T-helper 2 cell treated with Interferon-gamma antibody and Interleukin-4, amounts not matched to agents 100 ng/mL and 5 ng/mL, for 36 hours (primary cell): ENCODE data around the gene LINGO4. TPM values are rescaled to one million over a fixed set of nuclear protein-coding genes. Genes with fewer than 3 reads are reported as not detected.

Source experiments
- intact Hi-C: fragments of 100-400 bp; cut with micrococcal nuclease; formaldehyde crosslinking; loops from one replicate; pipeline ENCODE4 v1.15.1; 2023
- total RNA-seq: library from RNA; stranded (reverse); gene quantifications from 2 replicates; pipeline ENCODE4 v1.2.3, GENCODE V29; 2022

LINGO4 gene, protein sequence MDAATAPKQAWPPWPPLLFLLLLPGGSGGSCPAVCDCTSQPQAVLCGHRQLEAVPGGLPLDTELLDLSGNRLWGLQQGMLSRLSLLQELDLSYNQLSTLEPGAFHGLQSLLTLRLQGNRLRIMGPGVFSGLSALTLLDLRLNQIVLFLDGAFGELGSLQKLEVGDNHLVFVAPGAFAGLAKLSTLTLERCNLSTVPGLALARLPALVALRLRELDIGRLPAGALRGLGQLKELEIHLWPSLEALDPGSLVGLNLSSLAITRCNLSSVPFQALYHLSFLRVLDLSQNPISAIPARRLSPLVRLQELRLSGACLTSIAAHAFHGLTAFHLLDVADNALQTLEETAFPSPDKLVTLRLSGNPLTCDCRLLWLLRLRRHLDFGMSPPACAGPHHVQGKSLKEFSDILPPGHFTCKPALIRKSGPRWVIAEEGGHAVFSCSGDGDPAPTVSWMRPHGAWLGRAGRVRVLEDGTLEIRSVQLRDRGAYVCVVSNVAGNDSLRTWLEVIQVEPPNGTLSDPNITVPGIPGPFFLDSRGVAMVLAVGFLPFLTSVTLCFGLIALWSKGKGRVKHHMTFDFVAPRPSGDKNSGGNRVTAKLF
- not detected in 2 replicates for total RNA-seq

- intact Hi-C loops = no loop called here
Measured at GRCh38 chr1:151805066-151805820, at the start of gene LINGO4. TSS of gene LINGO4 (minus strand) at chr1:151805419. CDS start at chr1:151802704, 2,715 bp downstream.

DNA sequence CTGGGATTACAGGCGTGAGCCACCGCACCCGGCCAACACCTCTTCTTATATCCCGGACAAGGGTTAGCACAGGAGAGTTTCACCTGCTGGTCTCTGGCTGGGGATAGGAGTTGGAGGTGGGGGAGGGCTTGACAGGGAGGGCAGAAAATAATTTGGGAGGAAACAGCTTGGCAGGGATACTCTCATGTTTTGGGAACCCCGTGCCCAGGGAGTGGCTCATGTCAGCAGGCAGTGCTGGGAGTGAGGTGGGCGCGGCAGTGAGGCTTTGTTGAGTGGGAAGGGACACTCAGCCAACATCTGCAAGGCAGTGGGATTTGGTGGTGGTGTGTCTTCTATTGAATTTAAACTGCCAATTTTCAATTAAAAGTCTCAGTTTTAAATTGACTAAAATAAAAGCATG, 49.4 kb upstream of the LINGO4 start:
- intact Hi-C loops = no loop called here

DNA sequence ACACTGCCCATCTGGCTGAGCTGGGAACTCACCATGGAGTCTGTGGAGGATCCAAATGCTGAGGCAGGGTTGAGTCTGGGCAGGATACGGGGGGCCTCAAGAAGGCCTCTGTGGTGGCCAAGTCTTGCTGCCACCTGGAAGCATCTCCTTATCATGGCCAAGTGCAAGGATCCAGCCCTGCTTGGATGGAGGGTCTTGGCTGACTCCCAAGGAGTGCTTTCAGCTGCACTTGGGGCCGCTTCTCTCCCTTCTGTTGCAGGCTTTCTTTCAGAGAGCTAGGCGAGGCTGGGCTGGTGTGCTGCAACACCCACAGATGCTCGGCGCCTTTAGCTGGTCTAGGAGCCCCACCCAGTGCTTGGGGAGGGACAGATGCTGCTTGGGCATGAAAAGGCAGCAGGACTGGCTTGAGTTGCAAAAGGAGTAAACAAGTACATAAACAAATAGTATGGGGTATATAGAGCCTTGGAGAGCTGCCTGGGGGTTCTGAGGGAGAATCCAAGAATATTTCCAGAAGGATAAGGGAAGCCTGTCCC, 48.3 kb upstream of the LINGO4 start, which contains the start of gene THEM5:
THEM5 (minus strand) TSS at position 302 of the 533 bp plus-strand sequence; CDS start at position 155, 147 bp downstream.
- intact Hi-C loops = no loop called here

GRCh38 chr1:151852733-151853132, 47.5 kb upstream of the LINGO4 start:
- intact Hi-C loops = no loop called here

DNA sequence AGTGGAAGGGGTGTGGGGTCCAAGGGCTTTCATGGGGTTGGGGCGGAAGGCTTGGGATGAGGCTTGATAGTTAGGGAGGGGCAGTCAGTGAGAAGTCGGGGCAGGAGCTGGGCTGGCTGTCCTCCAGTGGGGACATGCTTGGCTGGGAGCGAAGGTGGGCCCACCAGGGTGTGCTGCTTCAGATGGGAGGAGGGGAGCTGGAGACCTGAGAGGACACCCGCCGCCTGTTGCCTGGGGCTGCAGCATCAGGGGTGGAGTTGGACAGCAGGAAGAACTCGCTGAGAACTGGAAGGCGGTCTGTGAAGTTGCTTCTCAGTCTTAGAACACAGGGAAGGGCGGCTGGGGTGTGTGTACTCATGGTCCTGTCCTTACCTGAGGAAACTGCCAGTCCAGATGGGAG, 46.7 kb upstream of the LINGO4 start:
- intact Hi-C loops = no loop called here

DNA sequence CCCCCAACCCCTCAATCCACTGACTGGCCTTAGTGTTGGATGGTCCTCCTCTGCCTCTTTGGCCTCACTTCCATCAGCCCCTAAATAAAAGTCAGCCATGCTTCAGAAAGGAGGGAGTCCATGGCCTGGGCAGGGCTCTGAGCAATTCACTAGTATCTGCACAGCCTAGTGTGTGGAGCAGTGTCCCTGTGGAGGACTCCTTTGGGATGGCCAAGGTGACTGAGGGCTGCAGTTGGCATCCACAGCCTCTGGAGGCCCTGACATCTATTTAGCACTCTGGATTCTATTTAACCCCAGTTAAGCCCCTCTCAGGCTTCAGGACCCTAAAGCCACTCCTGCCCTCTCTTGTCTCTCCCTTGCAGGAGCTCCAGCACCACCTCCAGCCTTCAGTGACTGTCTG, 44.7 kb upstream of the LINGO4 start:
- intact Hi-C loops = no loop called here

DNA sequence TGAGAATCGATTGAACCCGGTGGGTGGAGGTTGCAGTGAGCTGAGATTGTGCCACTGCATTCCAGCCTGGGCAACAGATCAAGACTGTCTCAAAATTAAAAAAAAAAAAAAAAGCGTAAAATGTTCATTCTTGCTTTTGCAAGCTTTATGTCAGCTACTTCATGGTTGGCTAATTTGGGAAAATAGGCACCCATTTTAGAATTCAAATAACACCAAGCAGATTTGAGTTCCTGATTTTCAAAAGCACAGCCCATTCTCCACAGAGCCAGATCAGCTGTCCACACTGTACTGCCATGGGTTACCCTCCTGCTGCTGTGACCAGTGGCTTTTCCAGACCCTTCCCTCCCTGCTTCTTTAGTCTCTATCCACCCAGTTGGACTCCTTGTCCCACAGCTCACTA, 43.9 kb upstream of the LINGO4 start:
- intact Hi-C loops = no loop called here

DNA sequence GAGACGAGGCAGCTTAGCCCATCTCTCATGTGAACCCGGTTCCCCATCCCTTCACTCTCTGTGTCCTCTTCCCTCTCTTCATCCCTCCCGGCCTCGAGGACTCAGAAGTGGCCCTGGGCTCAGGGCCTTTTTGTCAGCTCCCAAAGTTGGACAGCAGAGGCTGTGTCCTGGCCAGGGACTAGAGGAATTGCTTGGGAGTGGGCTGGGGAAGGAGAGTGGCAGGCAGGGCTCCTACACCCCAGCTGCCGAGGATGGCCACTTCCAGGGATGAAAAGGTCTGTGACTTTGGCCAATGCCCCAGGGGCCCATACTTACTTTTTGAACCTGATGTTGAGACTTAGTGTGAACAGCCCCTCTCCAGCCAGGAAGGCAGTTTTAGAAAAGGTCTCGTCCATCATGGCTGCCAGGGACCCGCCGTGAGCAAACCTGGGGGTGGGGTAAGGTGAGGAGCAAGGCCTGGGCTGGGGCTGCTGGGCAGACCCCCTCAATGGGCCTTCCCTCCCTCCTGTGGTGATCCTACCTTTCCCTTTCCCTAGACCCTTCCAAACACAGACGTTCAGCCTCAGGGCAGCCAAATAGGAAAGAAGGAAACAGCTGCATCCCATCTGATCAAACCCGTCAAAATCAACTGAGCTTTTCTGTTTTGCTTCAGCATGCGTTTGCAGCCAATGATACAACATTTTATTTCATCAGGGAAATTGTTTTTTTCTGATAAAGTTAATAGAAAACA, 42.8 kb upstream of the LINGO4 start:
- intact Hi-C loops = no loop called here

- intact Hi-C loops = no loop called here
Measured at GRCh38 chr1:151846686-151847237, 41.5 kb upstream of the LINGO4 start.

GRCh38 chr1:151846062-151846568, 40.9 kb upstream of the LINGO4 start:
- intact Hi-C loops = no loop called here

DNA sequence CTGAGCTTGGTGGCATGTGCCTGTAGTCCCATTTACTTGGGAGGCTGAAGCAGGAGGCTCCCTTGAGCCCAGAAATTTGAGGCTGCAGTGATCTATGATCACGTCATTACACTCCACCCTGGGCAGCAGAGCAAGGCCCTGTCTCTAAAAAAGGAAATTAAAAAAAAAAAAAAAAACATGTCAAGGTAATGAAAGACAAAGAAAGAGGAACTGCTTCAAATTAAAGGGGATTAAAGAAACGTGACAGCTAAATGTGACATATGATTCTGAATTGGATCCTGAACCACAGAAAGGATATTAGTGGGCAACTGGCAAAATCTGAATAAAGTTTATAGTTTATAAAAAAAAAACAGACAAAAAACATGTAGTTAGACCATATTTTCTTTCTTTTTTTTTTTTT, 38.2 kb upstream of the LINGO4 start:
- intact Hi-C loops = no loop called here

GRCh38 chr1:151841141-151841540, 35.9 kb upstream of the LINGO4 start:
- intact Hi-C loops = no loop called here

DNA sequence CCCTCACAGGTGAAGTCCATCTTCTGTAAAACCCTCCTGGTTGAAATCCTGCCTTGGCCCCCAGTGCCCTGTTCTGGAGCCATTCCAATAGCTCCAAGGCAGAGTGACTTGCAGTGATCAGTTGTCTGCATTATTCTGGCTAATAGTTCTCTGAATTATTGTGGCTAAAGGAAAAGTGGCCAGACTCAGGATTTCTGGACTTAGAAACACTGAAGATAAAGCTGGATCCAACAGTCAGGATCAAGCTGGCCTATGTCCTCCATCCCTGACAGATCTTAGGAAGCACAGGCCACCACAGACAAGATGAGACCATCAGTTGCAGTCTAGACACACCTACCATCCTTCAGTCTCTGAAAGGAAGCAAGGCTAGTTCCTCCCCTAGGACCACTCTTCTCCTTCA, 35.2 kb upstream of the LINGO4 start:
- intact Hi-C loops = no loop called here

GRCh38 chr1:151839457-151840403, 34.5 kb upstream of the LINGO4 start, which contains the start of gene C2CD4D:
TSS of gene C2CD4D (minus strand) at chr1:151839820. CDS start at chr1:151838989, 831 bp downstream.
- intact Hi-C loops = loop anchor here (2.0 to 5.0 kb wide), 4 partner anchors 49 to 397 kb away; partner anchors contain the start of genes POGZ, S100A10 and TDRKH

DNA sequence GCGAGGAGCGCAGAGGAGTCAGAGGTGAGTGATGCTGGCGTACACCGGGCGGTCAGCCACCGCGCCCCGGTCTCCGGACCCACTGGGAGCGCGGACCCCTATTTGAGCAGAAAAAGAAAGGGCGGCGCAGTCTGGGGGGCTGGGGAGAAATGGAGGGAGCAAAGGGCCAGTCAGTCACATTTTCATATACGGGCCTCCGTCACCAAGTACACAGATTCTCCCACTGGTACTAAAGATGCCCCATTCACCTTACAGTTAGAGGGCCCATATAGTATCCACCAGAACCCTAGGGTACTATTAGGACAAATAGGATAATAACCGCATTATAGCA, 33.8 kb upstream of the LINGO4 start:
- intact Hi-C loops = loop anchor here (2.0 to 5.0 kb wide), 4 partner anchors 48 to 397 kb away; partner anchors contain the start of genes POGZ, S100A10 and TDRKH

- intact Hi-C loops = loop anchor here (2.0 to 5.0 kb wide), 4 partner anchors 48 to 396 kb away; partner anchors contain the start of genes POGZ, S100A10 and TDRKH
Measured at GRCh38 chr1:151838222-151839081, 33.2 kb upstream of the LINGO4 start.

- intact Hi-C loops = loop anchor here (2.0 to 5.0 kb wide), 5 partner anchors 47 to 396 kb away; partner anchors contain the start of genes MRPL9, POGZ, S100A10 and TDRKH
Measured at GRCh38 chr1:151837884-151838221, 32.6 kb upstream of the LINGO4 start.

- intact Hi-C loops = loop anchor here (2.0 to 5.0 kb wide), 4 partner anchors 74 to 395 kb away; partner anchors contain the start of genes MRPL9, POGZ and S100A10
Measured at GRCh38 chr1:151837197-151837596, 32.0 kb upstream of the LINGO4 start.
